NT2/D1 (cell line): ENCODE data around the gene ZNF385C.

Source experiments
- DNase-seq: peaks from one replicate; pipeline ENCODE4 v3.0.0-alpha.2; 2011; ENCODE audit warnings: low read depth, low spot score
- H3K27me3 ChIP-seq: 2 replicates; pipeline ENCODE4 v1.6.0; 2011; ENCODE audit warnings: mild to moderate bottlenecking; ENCODE audit not compliant: insufficient read length, insufficient read depth
- H3K36me3 ChIP-seq: 2 replicates; pipeline ENCODE4 v1.6.1; 2011; ENCODE audit warnings: mild to moderate bottlenecking, low read length, mixed read lengths; ENCODE audit not compliant: insufficient read depth, insufficient read length
- H3K4me1 ChIP-seq: 2 replicates; pipeline ENCODE4 v1.5.1; 2011; ENCODE audit not compliant: insufficient read depth, insufficient read length
- H3K4me3 ChIP-seq: 2 replicates; pipeline ENCODE4 v1.5.1; 2011; ENCODE audit warnings: low read depth; ENCODE audit not compliant: insufficient read length
- H3K9ac ChIP-seq: 2 replicates; pipeline ENCODE4 v1.6.0; 2011; ENCODE audit warnings: low read depth; ENCODE audit not compliant: insufficient read length
- H3K9me3 ChIP-seq: 2 replicates; pipeline ENCODE4 v1.5.1; 2011; ENCODE audit warnings: mild to moderate bottlenecking, low read length; ENCODE audit not compliant: insufficient read depth
- SUZ12 ChIP-seq: IDR thresholded peaks from 2 replicates; pipeline ENCODE4 v1.6.1; 2011; ENCODE audit not compliant: insufficient read length, insufficient read depth; ENCODE audit errors: extremely low read depth
- YY1 ChIP-seq: IDR thresholded peaks from 2 replicates; pipeline ENCODE4 v1.6.1; 2011; ENCODE audit not compliant: insufficient read length, insufficient read depth
- ZNF274 ChIP-seq: IDR thresholded peaks from 2 replicates; pipeline ENCODE4 v1.6.1; 2011; ENCODE audit warnings: mild to moderate bottlenecking, low read depth, low read length

Gene ZNF385C

DNA sequence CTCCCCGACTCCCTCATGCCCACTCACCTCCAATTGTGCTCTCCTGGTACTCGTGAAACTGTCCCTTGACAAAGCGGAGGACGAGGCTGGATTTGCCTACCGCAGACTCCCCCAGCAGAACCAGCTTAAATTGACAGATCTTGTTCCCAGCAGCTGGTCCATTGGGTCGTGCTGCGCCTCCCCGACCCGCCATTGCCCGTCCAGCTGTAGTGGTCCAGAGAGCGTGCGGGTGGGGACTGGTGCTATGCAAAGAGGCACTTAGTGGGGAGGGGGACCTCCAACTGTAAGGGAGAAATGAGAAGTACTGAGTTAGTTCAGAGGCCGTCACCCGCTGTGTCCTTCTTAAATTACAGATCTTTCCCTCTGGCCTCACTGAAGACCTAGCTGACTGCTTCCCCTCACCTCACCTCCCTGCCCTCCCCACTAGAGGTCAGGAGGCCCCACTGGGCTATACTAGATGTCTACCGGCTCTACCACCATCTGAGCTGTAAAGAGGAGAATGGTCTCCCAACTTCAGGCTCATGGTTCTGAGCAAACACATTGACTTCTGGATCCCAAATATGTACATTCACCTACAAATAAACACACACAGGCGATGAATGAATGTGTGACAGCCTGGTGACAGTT lies 32.1 kb upstream of the ZNF385C start:
- no peak overlapping the region for H3K9ac ChIP-seq
- H3K27me3 ChIP-seq: no peaks in the 10 kb centered on the region
- no peak for DNase-seq
- H3K4me1 ChIP-seq: peaks cover 4% of the 10 kb centered on the region
- H3K4me3 ChIP-seq: no peak overlapping the region
- peaks cover 95% of the 10 kb centered on the region for H3K36me3 ChIP-seq
- no peak for TF ChIP-seq YY1
- no peak for TF ChIP-seq ZNF274
- TF ChIP-seq SUZ12: no peak
- no peaks in the 10 kb centered on the region for H3K9me3 ChIP-seq

- no peak for DNase-seq
- peaks cover 5% of the 10 kb centered on the region for H3K4me1 ChIP-seq
- no peak for TF ChIP-seq ZNF274
- no peak for TF ChIP-seq SUZ12
- no peak for TF ChIP-seq YY1
- H3K36me3 ChIP-seq: peaks cover 96% of the 10 kb centered on the region
- H3K27me3 ChIP-seq: no peaks in the 10 kb centered on the region
- H3K9ac ChIP-seq: no peak overlapping the region
- H3K9me3 ChIP-seq: no peaks in the 10 kb centered on the region
- H3K4me3 ChIP-seq: no peak overlapping the region
Observed at GRCh38 chr17:42129109-42129837, 31.0 kb upstream of the ZNF385C start.

- DNase-seq: no peak
- H3K9ac ChIP-seq: no peak overlapping the region
- H3K9me3 ChIP-seq: no peaks in the 10 kb centered on the region
- H3K36me3 ChIP-seq: peaks cover 91% of the 10 kb centered on the region
- no peaks in the 10 kb centered on the region for H3K27me3 ChIP-seq
- H3K4me3 ChIP-seq: no peak overlapping the region
- TF ChIP-seq YY1 (no peak), ZNF274 (no peak), SUZ12 (no peak)
- peaks cover 9% of the 10 kb centered on the region for H3K4me1 ChIP-seq
Observed at GRCh38 chr17:42127414-42127813, 29.1 kb upstream of the ZNF385C start.

DNA sequence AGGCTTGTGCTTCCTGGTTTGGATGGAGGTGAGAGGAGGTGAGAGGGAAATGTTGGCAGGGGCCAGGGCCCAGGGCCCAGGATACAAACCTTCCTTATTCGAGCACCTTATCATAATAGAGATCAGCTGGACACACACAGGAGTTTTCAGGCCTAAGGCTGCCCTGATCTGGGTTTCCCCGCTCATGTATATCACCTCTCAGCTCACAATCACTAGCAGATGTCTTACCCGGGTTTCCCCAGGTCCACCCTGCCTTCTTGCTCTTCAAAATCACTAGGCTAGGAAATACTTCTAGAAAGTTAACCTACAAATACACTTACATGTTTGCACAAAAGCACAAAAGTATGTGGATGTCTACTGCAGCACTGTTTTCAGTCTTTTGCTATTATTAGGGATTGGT lies 28.6 kb upstream of the ZNF385C start:
- H3K9me3 ChIP-seq: no peaks in the 10 kb centered on the region
- H3K4me1 ChIP-seq: peaks cover 15% of the 10 kb centered on the region
- no peak for DNase-seq
- H3K27me3 ChIP-seq: no peaks in the 10 kb centered on the region
- peaks cover 90% of the 10 kb centered on the region for H3K36me3 ChIP-seq
- H3K9ac ChIP-seq: no peak overlapping the region
- TF ChIP-seq YY1: no peak
- TF ChIP-seq ZNF274: no peak
- no peak for TF ChIP-seq SUZ12
- H3K4me3 ChIP-seq: no peak overlapping the region

- H3K4me1 ChIP-seq: peaks cover 19% of the 10 kb centered on the region
- TF ChIP-seq YY1: no peak
- TF ChIP-seq SUZ12: no peak
- no peak for TF ChIP-seq ZNF274
- no peak overlapping the region for H3K9ac ChIP-seq
- DNase-seq: no peak
- no peaks in the 10 kb centered on the region for H3K9me3 ChIP-seq
- H3K4me3 ChIP-seq: no peak overlapping the region
- H3K36me3 ChIP-seq: peaks cover 82% of the 10 kb centered on the region
- no peaks in the 10 kb centered on the region for H3K27me3 ChIP-seq
Observed at GRCh38 chr17:42125565-42125964, 27.3 kb upstream of the ZNF385C start.

GRCh38 chr17:42124256-42124655 lies 26.0 kb upstream of the ZNF385C start:
- H3K36me3 ChIP-seq: peaks cover 79% of the 10 kb centered on the region
- no peak for TF ChIP-seq ZNF274
- no peak for TF ChIP-seq YY1
- no peak for TF ChIP-seq SUZ12

More at GRCh38 chr17:42124256-42124655, 26.0 kb upstream of the ZNF385C start:
- H3K4me3 ChIP-seq: no peak overlapping the region
- no peak overlapping the region for H3K9ac ChIP-seq
- no peaks in the 10 kb centered on the region for H3K27me3 ChIP-seq
- peaks cover 28% of the 10 kb centered on the region for H3K4me1 ChIP-seq
- no peaks in the 10 kb centered on the region for H3K9me3 ChIP-seq
- DNase-seq: no peak
